HG02970 (cell line): ENCODE results near the gene LLPH.
"Not testable (repeated sequence)": the region's sequence is repeated elsewhere in the genome, so short reads cannot be mapped to it uniquely, and the experiment has no call there.

Experiments used
- ATAC-seq: cut with Tn5 transposase; IDR thresholded peaks from one replicate; pipeline ENCODE4 v1.9.1; 2021; ENCODE audit warnings: mild to moderate bottlenecking, moderate library complexity, moderate number of reproducible peaks; ENCODE audit not compliant: unreplicated experiment, low FRiP score

LLPH gene

DNA sequence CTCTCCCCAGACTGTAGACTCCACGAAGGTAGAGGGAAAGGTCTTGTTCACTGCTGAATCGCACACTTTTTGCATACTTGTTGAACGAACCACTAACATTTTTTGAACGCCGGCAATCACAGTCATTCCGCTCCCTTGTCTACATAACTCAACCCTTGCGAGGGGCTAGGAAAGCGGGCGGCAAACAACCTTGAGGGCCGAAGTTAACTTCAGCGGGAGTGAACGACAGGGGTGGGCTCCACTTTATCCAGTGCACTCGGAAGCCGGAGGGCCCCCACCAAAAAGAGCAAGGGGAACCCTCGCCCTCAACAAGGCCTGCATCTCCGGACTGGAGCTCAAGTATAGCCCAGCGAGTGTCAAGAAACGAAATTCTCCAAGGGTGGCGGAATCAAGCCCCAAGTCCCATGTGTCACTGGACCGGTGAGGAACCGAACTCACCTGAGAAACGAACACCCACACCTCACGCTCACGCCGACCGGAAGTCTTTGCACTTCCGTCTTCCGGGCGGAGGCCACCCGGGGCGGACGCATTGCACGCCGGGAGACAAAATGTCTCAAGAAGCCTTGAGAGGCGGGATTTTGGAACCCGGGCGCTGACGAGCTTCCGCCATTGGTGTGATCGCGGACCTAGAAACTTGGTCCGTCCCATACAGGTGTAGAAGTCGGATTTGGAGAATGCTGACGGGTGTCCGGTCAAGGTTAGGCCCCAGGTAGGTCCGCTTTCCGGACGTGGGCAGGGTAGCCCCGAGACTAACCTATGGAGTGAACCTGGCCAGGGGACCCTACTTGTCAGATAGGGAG, at the start of gene LLPH:
Gene LLPH (minus strand): TSS at position 484 of the 800 bp plus-strand sequence. CDS start 1,644 bp downstream, outside the sequence.
- peak; percentile 99 for ATAC-seq

DNA sequence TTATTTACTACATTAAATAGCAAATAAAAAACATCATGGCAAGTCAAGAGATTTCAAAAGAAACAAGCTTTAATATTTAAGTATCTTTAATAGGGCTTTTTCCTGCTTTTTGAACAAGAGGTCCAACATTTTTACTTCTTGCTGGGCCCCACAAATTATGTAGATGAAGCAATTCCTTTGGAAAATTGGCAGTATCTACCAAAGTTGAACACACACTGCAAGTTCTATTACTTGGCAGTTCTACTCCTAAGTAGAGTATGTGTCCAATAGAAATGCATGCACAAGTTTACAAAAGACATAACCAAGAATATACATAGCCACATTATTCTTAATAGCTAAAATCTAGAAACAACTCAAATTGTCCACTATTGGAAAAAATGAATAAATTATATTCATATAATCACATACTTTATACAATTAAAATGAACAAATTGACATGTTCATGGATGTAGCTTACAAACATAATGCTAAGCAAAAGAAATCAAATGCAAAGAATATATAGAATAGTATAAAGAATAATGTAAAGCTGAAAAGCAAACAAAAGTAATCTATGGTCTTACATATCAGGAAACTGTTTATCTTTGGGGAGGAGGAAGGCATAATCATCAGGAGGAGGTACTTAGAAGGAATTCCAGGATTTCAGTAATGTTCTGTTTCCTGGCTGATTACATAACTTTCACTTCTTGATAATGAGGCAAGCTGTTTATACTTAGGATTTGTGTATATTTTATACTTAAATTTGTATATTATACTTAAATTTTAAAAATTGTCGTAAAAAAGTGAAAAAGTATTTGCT, 45.8 kb upstream of the LLPH start:
- no peak for ATAC-seq

DNA sequence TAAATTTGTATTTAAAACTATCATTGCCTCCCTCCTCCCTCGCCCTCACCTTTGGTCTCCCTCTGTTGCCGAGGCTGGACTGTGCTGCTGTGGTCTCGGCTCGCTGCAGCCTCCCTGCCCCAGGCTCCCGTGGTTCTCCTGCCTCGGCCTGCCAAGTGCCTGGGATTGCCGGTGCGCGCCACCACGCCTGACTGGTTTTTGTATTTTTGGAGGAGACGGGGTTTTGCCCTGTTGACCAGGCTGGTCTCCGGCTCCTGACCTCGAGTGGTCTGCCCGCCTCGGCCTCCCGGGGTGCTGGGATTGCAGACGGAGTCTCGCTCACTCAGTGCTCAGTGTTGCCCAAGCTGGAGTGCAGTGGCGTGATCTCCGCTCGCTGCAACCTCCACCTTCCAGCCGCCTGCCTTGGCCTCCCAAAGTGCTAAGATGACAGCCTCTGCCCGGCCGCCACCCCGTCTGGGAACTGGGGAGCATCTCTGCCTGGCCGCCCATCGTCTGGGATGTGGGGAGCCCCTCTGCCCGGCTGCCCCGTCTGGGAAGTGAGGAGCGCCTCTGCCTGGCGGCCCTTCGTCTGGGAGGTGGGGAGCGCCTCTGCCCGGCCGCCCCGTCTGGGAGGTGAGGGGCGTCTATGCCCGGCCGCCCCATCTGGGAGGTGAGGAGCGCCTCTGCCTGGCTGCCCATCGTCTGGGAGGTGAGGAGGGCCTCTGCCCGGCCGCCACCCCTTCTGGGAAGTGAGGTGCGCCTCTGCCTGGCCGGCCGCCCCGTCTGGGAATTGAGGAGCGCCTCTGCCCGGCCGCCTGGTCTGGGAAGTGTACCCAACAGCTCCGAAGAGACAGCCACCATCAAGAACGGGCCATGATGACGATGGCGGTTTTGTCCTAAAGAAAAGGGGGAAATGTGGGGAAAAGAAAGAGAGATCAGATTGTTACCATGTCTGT, 44.1 kb upstream of the LLPH start:
- ATAC-seq: not testable (repeated sequence)

DNA sequence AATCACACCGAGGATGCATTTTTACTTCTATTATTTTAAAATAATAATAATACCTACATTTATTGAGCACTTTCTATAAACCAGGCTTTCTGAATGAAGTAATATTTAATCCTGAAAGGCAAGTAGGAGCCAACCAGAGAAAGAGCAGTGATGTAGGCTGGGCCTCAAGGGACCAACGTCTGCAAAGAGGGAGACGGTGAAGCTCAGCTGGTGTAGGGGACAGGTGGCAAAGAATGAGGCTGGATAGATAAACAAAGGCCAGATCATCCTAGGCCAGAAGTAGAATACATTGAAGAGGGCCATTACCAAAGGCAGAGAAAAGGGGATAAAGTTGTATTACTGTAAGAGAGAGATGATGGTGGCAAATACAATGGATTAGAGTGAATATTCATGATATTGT, 40.1 kb upstream of the LLPH start:
- ATAC-seq: no peak

DNA sequence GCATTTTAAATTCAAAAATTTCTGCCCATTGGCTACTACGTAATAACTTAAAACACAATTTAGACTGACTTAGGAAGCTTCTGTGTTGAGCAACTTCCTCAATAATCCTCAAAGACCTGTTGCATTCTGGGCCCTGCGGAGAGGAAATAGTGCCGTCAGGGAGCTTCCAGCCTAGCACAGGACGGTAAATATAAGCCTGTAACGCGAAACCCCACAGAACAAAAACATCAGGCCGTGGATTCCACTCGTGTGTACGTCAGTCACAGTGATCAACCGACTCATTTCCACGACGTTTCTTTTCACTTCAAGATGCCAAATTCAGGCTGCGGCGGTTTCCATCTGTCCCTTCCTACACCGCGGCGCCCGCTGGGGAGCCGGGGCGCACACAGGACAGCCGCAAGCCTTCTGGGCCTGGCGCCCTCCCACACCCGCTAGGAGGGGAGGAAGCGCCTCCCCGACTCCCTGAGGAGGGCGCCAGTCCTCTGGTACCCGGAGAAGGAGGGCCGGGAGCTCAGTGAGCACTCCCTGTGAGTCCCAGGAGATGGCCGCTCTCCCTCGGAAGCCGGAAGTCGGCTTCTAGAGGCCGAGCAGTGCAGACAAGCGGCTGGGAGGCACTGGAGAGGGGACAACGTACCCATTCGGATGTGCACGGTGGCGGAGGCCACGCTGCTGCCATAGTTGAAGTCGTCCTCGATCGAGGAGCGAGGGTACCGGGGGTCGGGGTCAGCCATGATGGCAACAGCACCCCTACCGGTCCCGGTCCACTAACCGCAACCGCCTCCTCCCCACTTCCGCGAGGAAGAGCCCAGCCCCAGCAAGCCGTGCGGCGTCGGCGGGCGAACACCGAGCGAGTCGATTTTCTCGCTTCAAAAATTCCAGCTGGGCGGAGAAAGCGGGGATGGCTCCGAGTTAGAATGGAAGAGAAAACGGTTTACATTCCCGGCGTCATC, 38.9 kb upstream of the LLPH start, which contains the start of gene TMBIM4:
Gene TMBIM4 (minus strand): TSS at position 776 of the 950 bp plus-strand sequence. CDS start 45 bp downstream, at position 731.
- peak; percentile 89 for ATAC-seq

DNA sequence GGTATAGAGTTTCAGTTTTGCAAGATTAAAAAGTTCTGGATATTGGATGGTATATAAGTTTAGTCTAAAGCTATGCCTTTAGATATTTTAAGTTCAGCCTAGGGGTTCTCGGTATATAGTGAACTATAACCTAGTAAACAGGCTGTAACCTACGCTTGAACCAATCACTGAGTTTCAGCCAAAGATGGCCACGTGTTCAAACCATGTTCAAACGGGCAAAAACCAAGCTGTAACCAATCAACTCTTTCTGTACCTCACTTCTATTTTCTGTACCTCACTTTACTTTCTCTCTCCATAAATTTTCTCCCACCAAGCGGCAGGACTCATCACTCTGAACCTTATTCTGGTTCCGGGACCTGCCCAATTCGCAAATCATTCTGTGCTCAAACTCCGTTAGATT, 37.9 kb upstream of the LLPH start:
- ATAC-seq: no peak

DNA sequence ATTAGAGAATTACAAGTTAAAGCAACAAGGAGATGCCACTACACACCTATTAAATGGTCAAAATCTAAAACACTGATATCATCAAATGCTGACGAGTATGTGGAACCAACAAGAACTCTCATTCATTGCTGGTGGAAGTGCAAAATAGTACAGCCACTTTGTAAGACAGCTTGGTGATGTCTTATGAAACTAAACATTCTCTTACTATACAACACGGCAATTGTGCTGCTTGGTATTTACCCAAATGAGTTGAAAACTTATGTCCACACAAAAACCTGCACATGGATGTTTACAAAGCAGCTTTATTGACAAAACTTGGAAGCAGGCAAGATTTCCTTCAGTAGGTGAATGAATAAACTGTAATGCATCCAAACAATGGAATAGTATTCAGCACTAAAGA, 36.0 kb upstream of the LLPH start:
- ATAC-seq: no peak

DNA sequence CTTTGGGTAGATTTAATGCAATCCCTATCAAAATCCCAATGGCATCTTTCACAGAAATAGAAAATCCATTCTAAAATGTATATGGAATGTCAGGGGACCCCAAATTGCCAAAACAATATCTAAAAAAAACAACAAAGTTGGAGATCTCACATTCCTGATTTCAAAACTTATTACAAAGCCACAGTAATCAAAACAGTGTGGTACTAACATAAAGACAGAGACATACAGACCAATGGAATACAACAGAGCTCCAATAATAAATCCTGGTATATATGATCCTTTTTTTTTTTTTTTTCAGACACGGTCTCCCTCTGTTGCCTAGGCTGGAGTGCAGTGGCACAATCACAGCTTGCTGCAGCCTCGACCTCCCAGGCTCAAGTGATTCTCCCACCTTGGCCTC, 34.6 kb upstream of the LLPH start:
- no peak for ATAC-seq

DNA sequence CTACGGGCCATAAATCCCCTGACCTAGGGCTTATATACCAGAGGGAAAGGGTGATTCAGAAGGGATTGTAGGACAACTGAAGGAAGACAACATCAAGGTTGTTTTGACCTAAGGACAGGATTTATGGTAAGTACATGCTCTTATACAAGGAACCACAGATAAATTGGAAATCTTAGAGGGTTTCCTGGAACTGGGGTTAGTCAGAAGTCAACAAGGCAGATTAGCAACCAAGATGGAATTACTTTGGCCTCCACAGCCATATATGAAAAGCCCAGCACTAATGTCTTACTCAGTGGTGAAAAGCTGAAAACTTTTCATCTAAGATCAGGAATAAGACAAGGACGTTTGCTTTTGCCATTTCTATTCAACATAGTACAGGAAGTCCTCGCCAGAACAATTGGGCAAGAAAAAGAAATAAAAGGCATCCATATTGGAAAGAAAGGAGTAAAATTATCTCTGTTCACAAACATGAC, 33.8 kb upstream of the LLPH start:
- ATAC-seq: no peak

DNA sequence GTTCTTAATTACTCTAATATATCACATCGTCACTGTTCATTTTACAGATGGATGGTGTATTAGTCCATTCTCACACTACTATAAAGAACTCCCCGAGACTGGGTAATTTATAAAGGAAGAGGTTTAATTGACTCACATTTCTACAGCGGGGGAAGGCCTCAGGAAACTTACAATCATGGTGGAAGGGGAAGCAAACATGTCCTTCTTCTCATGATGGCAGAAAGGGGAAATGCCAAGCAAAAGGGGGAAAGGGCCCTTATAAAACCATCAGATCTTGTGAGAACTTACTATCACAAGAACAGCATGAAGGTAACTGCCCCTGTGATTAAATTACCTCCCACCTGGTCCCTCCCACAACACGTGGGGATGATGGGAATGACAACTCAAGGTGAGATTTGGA, 32.7 kb upstream of the LLPH start:
- ATAC-seq: no peak

DNA sequence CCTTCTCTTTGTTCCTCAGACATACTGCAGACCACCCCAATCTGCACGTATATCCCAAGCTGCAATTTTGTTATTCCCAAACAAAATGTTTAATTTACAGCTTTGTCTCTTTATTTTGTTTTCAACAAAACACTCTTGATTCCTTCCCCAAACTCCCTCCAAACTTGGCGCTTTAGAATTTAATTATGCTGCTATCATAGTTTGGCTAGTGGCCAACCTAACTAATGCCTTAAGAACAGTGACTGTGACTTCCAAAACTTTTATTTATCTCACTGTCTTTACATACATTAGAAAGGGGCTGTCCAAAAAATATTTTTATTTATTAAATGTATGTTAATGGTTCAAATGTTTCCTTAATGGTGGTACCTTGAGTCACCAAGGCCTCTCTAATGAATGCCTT, 32.2 kb upstream of the LLPH start:
- no peak for ATAC-seq

DNA sequence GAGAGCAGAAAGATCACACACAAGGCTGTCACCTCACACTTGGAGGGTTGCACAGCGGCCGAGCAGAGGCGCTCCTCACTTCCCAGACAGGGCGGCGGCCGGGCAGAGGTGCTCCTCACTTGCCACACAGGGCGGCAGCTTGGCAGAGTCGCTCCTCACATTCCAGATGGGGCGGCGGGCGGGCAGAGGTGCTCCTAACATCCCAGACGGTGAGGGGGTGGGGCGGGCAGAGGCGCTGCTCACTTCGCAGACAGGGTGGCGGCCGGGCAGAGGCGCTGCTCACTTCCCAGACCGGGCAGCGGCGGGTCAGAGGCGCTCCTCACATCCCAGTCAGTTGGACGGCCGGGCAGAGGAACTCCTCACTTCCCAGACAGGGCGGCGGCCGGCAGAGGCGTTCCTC, 30.2 kb upstream of the LLPH start:
- ATAC-seq: no peak

DNA sequence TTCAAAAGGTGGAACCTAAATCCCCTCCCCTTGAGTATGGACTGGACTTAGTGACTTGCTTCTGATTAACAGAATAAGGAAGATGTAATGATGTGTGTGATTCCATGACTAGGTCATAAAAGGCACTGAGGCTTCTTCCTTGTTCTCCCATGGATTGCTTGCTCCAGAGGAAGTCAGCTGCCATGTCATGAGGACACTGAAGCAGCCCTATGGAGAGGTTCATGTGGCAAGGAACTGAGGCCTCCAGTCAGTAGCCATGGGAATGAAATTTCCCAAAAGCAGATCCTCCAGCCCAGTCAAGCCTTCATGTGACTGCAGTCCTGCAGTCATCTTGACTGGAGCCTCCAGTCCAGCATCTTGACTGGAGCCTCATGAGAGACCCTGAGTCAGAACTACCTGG, 28.6 kb upstream of the LLPH start:
- no peak for ATAC-seq

DNA sequence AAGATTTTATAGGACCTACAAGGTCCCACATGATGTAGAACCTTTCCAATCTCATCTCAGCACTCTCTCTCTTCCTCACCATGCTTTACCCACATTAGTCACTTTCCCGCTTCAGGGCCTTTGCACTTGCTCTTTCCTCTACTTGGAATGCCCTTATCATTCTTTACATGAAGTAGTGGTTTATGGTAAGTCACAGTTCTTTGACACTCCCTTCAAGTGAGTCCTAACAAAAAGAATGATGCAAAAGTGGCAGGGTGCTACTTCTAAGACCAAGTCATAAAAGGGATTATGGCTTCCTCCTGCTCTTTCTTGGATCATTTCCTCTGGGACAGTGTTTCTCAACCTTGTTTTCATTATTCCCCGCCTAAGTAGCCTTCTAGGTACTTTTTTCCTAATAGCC, 26.1 kb upstream of the LLPH start:
- no peak for ATAC-seq

DNA sequence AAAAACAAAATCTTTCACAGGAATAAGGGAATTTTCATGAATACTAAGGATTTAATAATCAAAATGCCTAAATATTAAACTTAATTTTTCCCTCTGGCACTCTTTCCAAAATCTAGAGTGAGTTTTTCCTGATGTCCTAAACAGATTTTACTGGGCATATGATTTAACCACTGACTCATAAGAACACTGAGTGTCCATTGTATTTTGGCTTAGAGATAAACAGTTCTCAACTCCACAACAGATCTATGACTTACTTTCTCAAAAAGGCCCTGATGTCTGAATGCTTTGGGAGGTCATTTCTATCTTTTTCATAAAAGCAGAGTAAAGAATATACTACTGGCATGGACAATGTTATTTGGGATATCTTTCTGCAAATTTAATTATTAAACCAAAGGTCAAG, 24.2 kb upstream of the LLPH start:
- no peak for ATAC-seq

DNA sequence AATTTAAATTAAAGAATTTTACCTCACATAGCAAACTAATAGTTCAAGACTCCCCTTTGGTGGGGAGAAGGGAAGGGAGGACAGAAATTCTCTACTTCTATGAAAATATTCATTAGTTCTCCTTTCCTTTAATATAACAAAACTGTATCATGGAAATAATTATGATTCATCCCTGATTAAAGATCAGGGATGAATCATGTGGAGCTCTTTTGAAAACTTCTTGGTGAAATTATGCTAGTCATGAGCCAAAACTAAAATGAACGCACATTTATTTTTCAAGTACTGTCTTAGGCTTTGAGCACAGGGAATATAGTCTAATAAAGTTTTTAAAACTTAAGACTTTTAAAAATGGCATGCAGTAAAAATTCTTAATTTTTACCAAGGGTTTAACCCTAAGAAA, 22.2 kb upstream of the LLPH start:
- ATAC-seq: no peak

DNA sequence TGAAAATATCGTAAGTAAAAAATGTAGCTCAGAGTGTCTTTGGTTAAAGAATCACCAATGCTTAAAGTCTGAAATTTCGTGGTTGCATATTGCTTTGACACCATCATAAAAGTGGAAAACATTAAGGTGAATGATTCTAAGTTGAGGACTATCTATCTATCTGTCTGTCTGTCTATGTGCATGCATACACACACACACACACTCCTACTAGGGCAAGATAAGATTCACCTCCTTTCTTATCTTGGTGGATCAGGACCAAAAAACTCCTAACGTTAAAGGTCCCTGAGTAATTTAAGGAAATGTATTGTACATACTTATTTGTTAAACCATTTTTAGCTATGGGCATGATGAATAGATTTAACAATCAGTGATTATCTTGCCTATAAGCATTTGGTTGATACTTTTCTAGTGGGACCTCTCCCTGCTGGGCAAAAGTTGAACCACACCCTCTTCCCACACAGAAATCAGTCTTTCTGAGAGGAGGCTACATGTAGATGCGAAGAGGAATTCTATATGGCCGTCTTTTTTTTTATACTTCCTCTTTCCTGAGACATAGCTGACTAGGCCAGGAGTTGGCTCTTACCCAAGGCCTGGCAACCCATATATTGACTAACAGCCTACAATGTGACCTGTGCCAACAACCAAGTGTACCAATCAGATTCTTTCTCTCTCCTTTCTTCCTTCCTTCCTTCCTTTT, 19.3 kb upstream of the LLPH start:
- no peak for ATAC-seq

DNA sequence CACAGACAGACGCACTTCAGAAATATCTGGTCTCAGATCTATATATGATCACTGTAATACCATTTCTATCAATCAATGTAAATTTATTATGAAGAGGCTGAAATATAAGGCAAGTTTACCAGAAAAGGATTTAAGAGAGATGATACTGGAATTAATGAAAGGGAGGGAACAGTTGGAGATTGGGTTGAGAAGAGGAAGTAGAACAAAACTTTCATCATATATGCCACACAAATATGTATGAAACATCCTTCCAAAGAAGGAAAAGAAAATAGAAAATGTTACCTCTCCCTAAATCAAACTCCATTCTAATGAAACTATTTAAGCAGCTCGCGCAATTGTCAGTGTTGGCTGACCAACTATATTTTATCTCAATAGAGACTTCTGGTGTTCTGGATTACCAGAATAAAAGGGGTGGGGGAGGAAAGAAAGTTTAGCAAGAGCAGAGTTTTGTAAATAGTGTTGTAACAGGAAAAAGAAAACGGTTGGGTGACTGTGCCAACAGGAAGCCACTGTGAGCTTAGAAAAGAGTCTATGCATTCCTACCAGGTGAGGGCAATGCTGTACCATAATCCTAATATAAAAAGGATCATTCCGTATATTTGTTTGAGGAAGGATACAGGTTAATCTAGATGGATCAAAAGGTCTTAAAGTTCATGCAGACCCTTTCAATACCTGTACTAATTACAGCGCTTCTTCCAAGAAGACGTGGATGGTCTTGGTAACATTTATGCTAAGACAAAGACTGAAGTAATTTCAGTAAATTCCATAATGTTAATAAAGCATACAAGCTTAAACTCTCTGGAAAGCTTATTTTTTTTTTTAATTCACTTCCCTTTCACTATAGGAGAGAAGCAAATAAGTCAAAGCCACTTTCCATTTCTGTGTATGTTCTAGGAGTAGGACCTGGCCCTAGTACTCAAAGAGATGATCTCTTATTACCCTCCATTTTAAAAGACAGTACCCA, 14.5 kb upstream of the LLPH start:
- ATAC-seq: no peak
